Left lung (tissue), 10 donors: ENCODE data around the gene NLRC3. TPM values are rescaled to one million over a fixed set of nuclear protein-coding genes. Genes with fewer than 3 reads are reported as not detected.

ENCODE experiments used
- ATAC-seq: fragments of 200-7000 bp; cut with Tn5 transposase; one replicate; pipeline ENCODE4 v1.9.1; 2020; ENCODE audit warnings: moderate library complexity
- DNase-seq, 4 donors: peaks; one replicate each; pipeline ENCODE4 v3.0.0-alpha.2; 2013 to 2020
- H3K27ac ChIP-seq, 2 donors: fragments of 200-600 bp; sonication (generic) in 1 of 2; one replicate each; pipeline versions ENCODE4 v1.5.0 to v1.8.0; 2020 to 2021
- H3K27me3 ChIP-seq, 2 donors: fragments of 200-600 bp; sonication (generic) in 1 of 2; one replicate each; pipeline versions ENCODE4 v1.5.0 to v1.8.0; 2020 to 2021
- H3K36me3 ChIP-seq, 2 donors: fragments of 200-600 bp; sonication (generic) in 1 of 2; one replicate each; pipeline versions ENCODE4 v1.5.0 to v1.8.0; 2020 to 2021
- H3K4me1 ChIP-seq, 2 donors: fragments of 200-600 bp; one replicate each; pipeline ENCODE4 v1.8.0; 2021
- H3K4me3 ChIP-seq, 2 donors: fragments of 200-600 bp; sonication (generic) in 1 of 2; one replicate each; pipeline versions ENCODE4 v1.5.0 to v1.8.0; 2020 to 2021; ENCODE audit warnings: mild to moderate bottlenecking in 1 of 2
- H3K9me3 ChIP-seq, 2 donors: fragments of 200-600 bp; sonication (generic) in 1 of 2; one replicate each; pipeline versions ENCODE4 v1.5.0 to v1.8.0; 2020 to 2021
- intact Hi-C, 2 donors: fragments of 100-400 bp; cut with DNase I; formaldehyde crosslinking; loops; one replicate each; pipeline versions ENCODE4 v1.11.2 to v1.14.2; 2022
- polyA plus RNA-seq, 6 donors: library from polyadenylated mRNA; unstranded; fragments of 120-200 nt; gene quantifications; one replicate each; pipeline ENCODE4 v1.2.1, GENCODE V29; 2013; ENCODE audit not compliant: insufficient read length in 6 of 6
- total RNA-seq, 2 donors: library from RNA; stranded (reverse); fragmentation: NEBNext Ultra II Directional; extraction: Animal tissue kit (Norgen Biotek cat#: 25700); gene quantifications; one replicate each; pipeline ENCODE4 v1.2.1, GENCODE V29; 2021
- TF ChIP-seq, protein P1 (sequence below), 2 donors: fragments of 200-600 bp; sonication (generic) in 1 of 2; IDR thresholded peaks; one replicate each; pipeline versions ENCODE4 v1.5.0 to v1.8.0; 2021; ENCODE audit warnings: antibody characterized with exemption in 2 of 2
- donor health status: DM: no; HTN: yes; CAD: no.
- donor health status: DM: no; HTN: no; CAD: no.

The NLRC3 gene
- total and polyA plus RNA-seq, 8 donors, result 1.9 to 4.5 (median 3.4) TPM

DNA sequence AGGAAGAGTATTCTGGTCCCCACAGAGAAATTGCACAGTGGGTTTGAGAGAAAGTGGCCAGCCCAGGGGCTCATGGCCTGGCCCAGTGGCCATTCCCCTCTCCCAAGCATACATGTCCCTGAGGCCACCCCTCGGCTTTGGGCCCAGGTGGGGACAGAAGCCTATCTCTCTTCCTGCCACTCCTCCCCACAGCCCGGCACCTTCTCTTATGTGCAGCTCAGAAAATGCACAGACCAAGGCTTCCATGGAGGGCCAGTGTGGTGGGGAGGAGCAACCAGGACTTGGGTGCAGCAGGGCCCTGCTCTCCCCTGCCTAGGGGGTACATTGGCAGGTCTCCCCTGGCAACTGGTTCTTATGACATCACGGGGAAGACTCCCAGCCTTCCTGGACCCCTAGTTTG lies 82.0 kb downstream of the NLRC3 start, which contains the start of gene C16orf90:
Gene C16orf90 (minus strand): TSS at position 314 of the 400 bp plus-strand sequence. CDS start 68 bp downstream, at position 246.
- no peaks in the 10 kb centered on the region for H3K36me3 ChIP-seq
- H3K4me1 ChIP-seq, result peaks cover 0 to 13% of the 10 kb centered on the region in 2 donors
- peaks cover 0 to 3% of the 10 kb centered on the region in 2 donors for H3K27me3 ChIP-seq
- TF ChIP-seq, protein P1, sequence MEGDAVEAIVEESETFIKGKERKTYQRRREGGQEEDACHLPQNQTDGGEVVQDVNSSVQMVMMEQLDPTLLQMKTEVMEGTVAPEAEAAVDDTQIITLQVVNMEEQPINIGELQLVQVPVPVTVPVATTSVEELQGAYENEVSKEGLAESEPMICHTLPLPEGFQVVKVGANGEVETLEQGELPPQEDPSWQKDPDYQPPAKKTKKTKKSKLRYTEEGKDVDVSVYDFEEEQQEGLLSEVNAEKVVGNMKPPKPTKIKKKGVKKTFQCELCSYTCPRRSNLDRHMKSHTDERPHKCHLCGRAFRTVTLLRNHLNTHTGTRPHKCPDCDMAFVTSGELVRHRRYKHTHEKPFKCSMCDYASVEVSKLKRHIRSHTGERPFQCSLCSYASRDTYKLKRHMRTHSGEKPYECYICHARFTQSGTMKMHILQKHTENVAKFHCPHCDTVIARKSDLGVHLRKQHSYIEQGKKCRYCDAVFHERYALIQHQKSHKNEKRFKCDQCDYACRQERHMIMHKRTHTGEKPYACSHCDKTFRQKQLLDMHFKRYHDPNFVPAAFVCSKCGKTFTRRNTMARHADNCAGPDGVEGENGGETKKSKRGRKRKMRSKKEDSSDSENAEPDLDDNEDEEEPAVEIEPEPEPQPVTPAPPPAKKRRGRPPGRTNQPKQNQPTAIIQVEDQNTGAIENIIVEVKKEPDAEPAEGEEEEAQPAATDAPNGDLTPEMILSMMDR (IDR thresholded peaks at IDR 0.05), result no peak
- intact Hi-C loops, result no loop called here
- H3K9me3 ChIP-seq, result no peaks in the 10 kb centered on the region
- ATAC-seq, result no peak
- H3K27ac ChIP-seq, result no peak within 1 kb of the TSS
- H3K4me3 ChIP-seq, result no peak within 1 kb of the TSS
- DNase-seq, result no peak

DNA sequence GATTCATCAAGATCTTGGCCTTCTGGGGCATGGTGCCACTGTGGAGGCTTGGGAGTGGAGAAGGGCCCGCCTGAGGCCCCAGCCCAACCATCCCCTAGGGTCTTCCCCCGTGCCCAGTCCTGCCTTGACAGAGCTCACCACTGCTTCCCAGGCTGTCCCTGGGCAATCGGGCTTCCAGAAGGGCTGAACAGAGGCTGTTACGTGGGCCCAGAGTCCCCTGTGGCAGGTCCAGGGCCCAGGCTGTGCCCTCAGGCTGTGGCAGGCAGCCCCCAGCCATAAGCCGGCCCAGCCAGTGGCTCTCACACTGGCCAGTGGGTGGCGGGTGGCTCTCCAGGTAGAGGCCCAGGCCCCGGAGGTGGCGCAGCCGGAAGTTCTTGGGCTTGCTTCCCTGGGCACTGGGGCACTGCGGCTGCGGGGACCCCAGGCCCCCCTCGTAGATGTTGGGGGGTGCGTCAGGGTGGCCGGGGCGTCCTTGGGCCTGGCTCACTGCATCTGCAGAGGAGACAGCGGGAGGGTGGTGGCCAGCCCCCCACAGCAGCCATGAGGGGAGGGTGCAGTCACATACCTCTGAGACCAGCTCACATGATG lies 82.7 kb downstream of the NLRC3 start:
- no peak overlapping the region for H3K27ac ChIP-seq
- H3K9me3 ChIP-seq, result no peaks in the 10 kb centered on the region
- no peaks in the 10 kb centered on the region for H3K27me3 ChIP-seq
- no peaks in the 10 kb centered on the region for H3K36me3 ChIP-seq
- no peak overlapping the region for H3K4me3 ChIP-seq
- ATAC-seq, result no peak
- peak in 1 of 4 donors; percentile 15 for DNase-seq
- H3K4me1 ChIP-seq, result peaks cover 0 to 8% of the 10 kb centered on the region in 2 donors
- TF ChIP-seq, protein P1 (IDR thresholded peaks at IDR 0.05), result no peak
- intact Hi-C loops, result no loop called here

DNA sequence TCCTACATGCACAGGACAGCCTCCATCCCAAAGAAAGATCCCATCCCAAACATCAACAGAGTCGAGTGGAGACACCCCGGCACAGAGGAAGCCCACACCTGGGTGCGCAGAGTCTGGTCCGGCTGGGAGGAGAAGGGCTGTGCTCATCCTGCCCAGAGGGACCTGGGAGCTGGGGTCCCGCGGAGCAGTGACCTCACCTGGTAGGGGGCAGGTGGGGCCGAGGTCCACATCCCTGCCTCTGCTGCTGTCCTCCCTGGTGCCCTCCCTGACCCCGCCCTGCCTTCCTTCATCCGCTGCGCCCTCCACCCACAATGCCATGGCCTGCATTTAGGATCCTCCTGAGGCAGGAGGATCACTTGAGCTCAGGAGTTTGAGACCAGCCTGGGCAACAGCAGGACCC lies 84.8 kb downstream of the NLRC3 start:
- Histone ChIP-seq H3K4me1 (peaks cover 0 to 8% of the 10 kb centered on the region in 2 donors), H3K27ac (no peak overlapping the region), H3K27me3 (no peaks in the 10 kb centered on the region), H3K36me3 (peaks cover 0 to 9% of the 10 kb centered on the region in 2 donors), H3K9me3 (no peaks in the 10 kb centered on the region), H3K4me3 (no peak overlapping the region)
- DNase-seq, result no peak
- intact Hi-C loops, result no loop called here
- ATAC-seq, result no peak
- TF ChIP-seq, protein P1 (IDR thresholded peaks at IDR 0.05), result no peak

DNA sequence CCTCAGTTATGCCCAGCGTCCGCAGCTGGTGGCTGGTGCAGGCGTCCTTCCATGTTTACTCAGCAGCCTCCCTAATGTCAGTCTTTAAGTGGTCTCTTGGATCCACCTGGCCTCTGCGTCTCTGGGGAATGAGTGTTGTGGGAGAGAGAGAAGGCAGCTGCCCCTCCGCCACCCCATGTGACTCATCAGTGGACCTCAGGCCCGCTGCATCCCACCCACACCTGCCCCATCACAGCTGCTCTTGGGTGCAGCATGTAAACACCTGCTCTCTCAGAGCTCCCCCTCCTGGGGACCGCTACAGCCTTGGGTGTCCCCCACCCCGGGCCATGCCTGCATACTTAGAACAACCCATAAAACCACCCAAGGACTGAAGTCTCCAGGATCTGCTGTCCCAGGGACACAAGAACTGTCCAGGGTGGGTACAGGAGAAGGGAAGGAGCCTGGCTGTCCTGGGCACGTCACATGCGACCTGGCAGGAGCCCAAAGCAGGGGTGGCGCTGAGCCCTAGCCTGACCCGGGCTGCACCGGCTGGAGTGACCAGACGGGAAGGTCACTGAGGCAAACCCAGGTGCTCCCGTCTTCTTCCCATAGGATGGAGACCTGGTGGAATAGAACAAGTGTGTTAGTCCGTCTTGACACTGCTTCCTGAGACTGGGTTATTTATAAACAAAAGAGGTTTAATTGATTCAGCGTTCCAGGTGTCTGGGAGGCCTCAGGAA lies 86.1 kb downstream of the NLRC3 start:
- TF ChIP-seq, protein P1 (IDR thresholded peaks at IDR 0.05), result no peak
- intact Hi-C loops, result no loop called here
- Histone ChIP-seq H3K27me3 (no peaks in the 10 kb centered on the region), H3K27ac (no peak overlapping the region), H3K9me3 (no peaks in the 10 kb centered on the region), H3K36me3 (peaks cover 0 to 21% of the 10 kb centered on the region in 2 donors), H3K4me1 (peaks cover 0 to 8% of the 10 kb centered on the region in 2 donors), H3K4me3 (no peak overlapping the region)
- DNase-seq (peak in 1 of 4 donors; percentile 51), ATAC-seq (no peak)

Other genes starting within 250 kb of the NLRC3 start
- gene OR2C1, start 221.5 kb downstream of the NLRC3 start, total RNA-seq, result not detected
- gene OR2C1, start 221.5 kb downstream of the NLRC3 start, polyA plus RNA-seq, result under 1 TPM; 0.20 to 0.96 (median 0.55) TPM
- gene ZSCAN32, start 176.4 kb downstream of the NLRC3 start, total RNA-seq, result 10 to 100 TPM in 1 of 2 donors, 1 to 10 TPM in 1; 9.4 to 12.0 TPM
- gene ZSCAN32, start 176.4 kb downstream of the NLRC3 start, polyA plus RNA-seq, result 10 to 100 TPM; 18.5 to 23.9 (median 20.6) TPM
- gene ZNF174, start 176.2 kb downstream of the NLRC3 start, total RNA-seq, result 1 to 10 TPM; 8.1 to 9.2 TPM
- gene ZNF174, start 176.2 kb downstream of the NLRC3 start, polyA plus RNA-seq, result 10 to 100 TPM; 12.3 to 15.1 (median 14.0) TPM
- gene ZNF597, start 133.9 kb downstream of the NLRC3 start, total RNA-seq, result 1 to 10 TPM; 3.2 to 4.1 TPM
- 1 to 10 TPM; 4.0 to 4.8 (median 4.2) TPM for gene ZNF597, start 133.9 kb downstream of the NLRC3 start, polyA plus RNA-seq
- 10 to 100 TPM; 47.8 to 49.4 TPM for gene NAA60, start 133.7 kb downstream of the NLRC3 start, total RNA-seq
- 10 to 100 TPM; 35.9 to 54.6 (median 45.5) TPM for gene NAA60, start 133.7 kb downstream of the NLRC3 start, polyA plus RNA-seq
- gene C16orf90, start 81.9 kb downstream of the NLRC3 start, total RNA-seq, result not detected
- gene C16orf90, start 81.9 kb downstream of the NLRC3 start, polyA plus RNA-seq, result under 1 TPM in 1 of 6 donors, not detected in 5; 0.15 TPM
- 10 to 100 TPM; 21.6 to 27.3 TPM for gene CLUAP1, start 76.4 kb downstream of the NLRC3 start, total RNA-seq
- 10 to 100 TPM; 38.7 to 57.4 (median 53.3) TPM for gene CLUAP1, start 76.4 kb downstream of the NLRC3 start, polyA plus RNA-seq
- 1 to 10 TPM; 6.7 to 8.1 TPM for gene SLX4, start 34.2 kb upstream of the NLRC3 start, total RNA-seq
- gene SLX4, start 34.2 kb upstream of the NLRC3 start, polyA plus RNA-seq, result 1 to 10 TPM; 6.7 to 7.8 (median 7.1) TPM
- 10 to 100 TPM; 14.6 to 16.9 TPM for gene DNASE1, start 77.3 kb upstream of the NLRC3 start, total RNA-seq
- 10 to 100 TPM; 26.2 to 30.0 (median 28.7) TPM for gene DNASE1, start 77.3 kb upstream of the NLRC3 start, polyA plus RNA-seq
- 10 to 100 TPM; 49.1 to 82.0 TPM for gene TRAP1, start 140.1 kb upstream of the NLRC3 start, total RNA-seq
- gene TRAP1, start 140.1 kb upstream of the NLRC3 start, polyA plus RNA-seq, result 100 to 1,000 TPM in 1 of 6 donors, 10 to 100 TPM in 5; 78.0 to 100 (median 84.1) TPM